GM19351 (cell line): Measurements from ENCODE around the gene CLEC4F.
"Not testable (repeated sequence)": the region's sequence is repeated elsewhere in the genome, so short reads cannot be mapped to it uniquely, and the experiment has no call there.

ENCODE experiments used
- ATAC-seq: cut with Tn5 transposase; IDR thresholded peaks from one replicate; pipeline ENCODE4 v1.9.1; 2021; ENCODE audit warnings: mild to moderate bottlenecking, moderate library complexity; ENCODE audit not compliant: unreplicated experiment

CLEC4F gene

GRCh38 chr2:70827388-70827787 lies 7.0 kb upstream of the CLEC4F start:
- no peak for ATAC-seq

GRCh38 chr2:70826696-70827350 lies 6.4 kb upstream of the CLEC4F start:
- ATAC-seq: no peak

- no peak for ATAC-seq
Measured at GRCh38 chr2:70823249-70823648, 2.9 kb upstream of the CLEC4F start.

DNA sequence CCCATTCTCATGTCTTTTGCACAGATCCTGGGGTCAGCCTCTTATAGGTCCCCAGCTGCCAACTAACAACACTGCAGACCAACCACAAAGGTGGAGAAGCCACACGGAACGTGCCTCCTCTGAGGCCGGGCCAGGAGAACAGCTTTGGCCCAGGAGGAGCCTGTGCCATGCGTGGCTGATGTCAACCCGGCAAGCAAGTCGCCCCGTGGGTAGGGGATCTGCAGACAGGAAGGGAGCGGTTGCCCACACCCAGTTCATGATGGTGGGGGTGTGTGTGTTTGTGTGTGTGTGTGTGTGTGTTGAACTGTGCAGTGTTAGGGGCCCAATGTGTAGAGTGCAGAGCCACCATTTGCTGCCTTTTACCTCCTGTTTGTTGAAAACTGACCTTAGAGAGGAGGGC lies 2.4 kb upstream of the CLEC4F start:
- ATAC-seq: no peak

GRCh38 chr2:70817284-70817954 lies 3.0 kb downstream of the CLEC4F start:
- no peak for ATAC-seq

GRCh38 chr2:70816726-70817125 lies 3.7 kb downstream of the CLEC4F start:
- no peak for ATAC-seq

DNA sequence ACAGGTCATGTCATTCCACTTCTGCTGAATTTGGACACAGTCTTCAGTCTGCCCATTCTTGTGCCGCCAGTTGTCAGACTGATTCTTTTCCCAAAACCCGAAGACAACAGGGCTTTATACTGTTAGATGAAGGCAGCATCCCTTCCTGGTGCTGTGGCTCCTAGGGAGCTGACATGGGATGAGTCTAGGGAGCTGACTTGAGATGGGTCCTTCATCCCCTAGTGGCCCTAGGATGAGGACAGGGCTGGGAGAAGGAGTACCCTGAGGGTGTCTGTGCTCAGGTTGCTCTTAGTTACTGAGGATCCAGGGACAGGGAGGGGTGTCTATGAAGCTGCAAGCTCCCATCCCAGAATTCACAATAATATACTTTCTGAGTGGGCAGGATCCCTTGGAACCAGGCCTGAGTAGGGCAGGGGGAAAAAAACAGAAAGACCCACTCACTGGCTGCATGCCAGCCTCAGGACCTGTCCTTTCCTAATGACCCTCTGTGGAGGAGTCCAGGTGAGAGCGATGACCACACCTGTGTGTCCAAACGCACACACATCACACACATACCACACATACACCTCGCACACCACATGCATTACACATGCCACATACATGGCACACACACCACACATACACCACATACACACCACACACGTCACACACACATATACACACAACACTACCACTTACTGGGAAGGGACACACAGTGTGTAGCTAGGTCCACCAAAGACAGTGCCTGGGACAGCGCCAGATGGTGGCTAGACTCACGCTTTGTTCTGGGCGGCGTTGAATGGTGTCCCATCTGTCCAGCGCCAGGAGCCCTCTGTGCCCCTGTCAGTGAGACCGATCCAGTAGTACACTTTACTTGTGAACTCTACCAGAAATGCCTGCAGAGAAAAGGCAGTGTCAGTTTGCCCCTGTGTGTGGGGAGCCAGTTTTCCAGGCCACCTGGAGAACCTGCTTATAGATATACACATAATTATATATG lies 11.1 kb downstream of the CLEC4F start:
- ATAC-seq: no peak

DNA sequence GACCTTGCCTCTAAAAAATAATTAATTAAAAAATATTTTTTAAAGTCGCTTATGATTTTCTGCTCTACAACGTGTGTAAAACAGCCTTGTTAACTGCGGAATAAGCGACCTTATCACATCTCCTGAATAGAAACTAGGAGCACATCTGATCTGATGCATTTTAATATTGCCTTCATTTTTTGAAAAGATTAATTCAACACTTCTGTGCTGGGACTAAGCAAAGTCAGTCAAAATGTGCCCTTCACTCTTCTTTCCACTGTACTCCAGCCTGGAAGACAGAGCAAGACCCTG lies 12.6 kb downstream of the CLEC4F start:
- no peak for ATAC-seq

DNA sequence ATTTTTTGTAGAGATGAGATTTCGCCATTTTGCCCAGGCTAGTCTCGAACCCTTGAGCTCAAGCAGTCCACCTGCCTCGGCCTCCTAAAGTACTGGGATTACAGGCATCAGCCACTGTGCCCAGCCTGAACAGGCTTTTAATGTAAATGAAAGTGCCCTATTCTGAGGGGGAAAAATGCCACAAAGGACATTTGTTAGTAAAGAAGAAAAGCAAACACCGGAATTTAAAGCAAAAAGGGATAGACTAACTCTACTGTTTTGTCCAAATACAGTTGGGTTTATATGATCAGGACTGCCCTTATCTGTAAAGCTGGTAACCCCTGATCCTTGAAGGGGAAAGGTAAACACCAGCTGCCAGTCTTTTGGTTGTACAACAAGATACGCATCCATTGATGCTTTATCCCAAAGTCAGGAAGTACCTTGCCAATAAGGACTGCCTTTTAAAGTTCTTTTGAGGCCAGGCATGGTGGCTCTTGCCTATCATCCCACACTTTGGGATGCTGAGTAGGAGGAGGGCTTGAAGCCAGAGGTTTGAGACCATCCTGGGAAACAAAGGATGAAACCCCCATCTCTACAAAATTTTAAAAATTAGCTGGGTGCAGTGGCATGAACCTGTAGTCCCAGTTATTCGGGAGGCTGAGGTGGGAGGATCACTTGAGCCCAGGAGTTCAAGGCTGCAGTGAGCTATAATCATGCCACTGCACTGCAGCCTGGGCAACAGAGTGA lies 13.1 kb downstream of the CLEC4F start:
- no peak for ATAC-seq

DNA sequence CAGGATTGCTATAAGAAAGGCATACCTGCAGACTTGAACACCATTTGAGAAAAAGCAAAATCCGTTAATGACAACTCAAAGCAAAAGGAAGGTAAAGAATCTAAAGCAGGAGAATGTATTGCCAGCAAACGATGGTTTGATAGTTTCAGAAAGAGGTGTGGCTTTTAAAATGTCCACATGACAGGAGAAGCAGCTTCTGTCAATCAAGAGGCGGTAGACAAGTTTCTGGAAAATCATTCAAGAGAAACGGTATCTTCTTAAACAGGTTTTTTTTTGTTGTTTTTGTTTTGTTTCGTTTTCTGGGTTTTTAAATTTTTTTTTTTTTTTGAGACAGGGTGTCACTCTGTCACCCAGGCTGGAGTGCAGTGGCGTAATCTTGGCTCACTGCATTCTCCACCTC lies 13.8 kb downstream of the CLEC4F start:
- ATAC-seq: no peak

DNA sequence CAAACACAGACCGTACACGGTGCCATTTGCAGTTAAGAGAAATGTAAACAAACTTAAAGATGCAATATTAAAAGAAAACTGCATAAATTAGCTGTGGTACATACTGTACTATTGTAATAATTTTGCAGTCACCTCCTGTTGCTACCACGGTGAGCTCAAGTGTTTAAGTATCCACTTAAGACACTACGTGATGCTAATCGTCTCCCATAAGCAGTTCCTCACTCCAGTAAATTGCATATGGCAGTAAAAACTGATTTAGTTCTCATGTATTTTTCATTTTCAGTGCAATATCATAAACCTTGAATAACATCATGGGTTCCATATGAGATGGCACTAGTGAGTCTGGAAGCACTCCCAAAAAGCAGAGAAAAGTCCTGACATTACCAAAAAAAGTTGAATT lies 14.4 kb downstream of the CLEC4F start:
- no peak for ATAC-seq

DNA sequence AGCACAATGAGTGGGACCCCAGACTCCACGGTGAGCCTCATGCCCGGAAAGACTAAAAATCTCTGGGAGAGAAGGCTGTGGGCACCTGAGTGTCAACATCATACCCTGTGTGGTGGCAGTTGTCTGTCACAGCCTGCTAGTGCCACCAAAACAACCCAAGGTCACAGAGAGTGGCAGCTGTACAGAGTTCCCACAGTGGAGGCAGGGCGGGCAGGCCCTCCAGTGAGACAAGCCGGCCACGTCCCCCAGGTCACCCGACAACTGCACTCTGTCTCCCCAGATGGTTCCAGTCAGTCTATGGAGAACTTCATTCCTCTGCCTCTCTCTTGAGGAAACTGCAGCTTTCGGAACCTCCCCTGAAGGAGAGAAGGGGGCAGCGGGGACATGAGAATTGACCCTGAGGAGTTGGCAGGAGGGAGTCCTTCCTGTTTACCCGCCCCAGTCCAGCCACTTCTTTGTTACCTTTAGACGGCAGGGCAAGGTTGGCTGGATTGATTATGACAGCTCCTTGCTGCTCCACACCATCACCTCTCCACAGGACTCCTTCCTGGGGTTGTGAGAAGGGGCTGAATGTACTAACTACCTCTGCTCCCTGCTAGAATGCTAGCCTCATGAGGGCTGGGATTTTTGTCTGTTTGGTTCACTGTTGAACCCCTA lies 18.7 kb downstream of the CLEC4F start:
- ATAC-seq: no peak

GRCh38 chr2:70799706-70800105 lies 20.7 kb downstream of the CLEC4F start:
- no peak for ATAC-seq

DNA sequence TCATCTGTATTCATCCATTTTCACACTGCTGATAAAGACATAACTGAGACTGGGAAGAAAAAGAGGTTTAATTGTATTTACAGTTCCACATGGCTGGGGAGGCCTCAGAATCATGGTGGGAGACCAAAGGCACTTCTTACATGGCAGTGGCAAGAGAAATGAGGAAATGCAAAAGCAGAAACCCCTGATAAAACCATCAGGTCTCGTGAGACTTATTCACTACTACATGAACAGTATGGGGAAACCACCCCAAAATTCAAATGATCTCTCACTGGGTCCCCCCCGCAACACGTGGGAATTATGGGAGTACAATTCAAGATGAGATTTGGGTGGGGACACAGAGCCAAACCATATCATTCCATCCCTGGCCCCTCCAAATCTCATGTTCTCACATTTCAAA lies 22.4 kb downstream of the CLEC4F start:
- ATAC-seq: not testable (repeated sequence)

GRCh38 chr2:70797506-70797905 lies 22.9 kb downstream of the CLEC4F start:
- no peak for ATAC-seq

GRCh38 chr2:70796262-70796661 lies 24.1 kb downstream of the CLEC4F start:
- no peak for ATAC-seq

- ATAC-seq: no peak
Measured at GRCh38 chr2:70795164-70795995, 25.0 kb downstream of the CLEC4F start.

- no peak for ATAC-seq
Measured at GRCh38 chr2:70793450-70793849, 26.9 kb downstream of the CLEC4F start.

- ATAC-seq: no peak
Measured at GRCh38 chr2:70790136-70790828, 30.1 kb downstream of the CLEC4F start, which contains the start of gene FIGLA. TSS of gene FIGLA (minus strand) at chr2:70790643. CDS start at chr2:70790638, 5 bp downstream.
